Immature natural killer cell (primary cell): Measurements from ENCODE around the gene MBNL2. TPM values are rescaled to one million over a fixed set of nuclear protein-coding genes. Genes with fewer than 3 reads are reported as not detected.
A peak's percentile ranks its signal among the peaks of the same experiment; 100 is the strongest.

ENCODE experiments used
- DNase-seq, 3 donors: peaks; one replicate each; pipeline ENCODE4 v3.0.0; 2022; ENCODE audit warnings: mixed read lengths in 1 of 3
- H3K27ac Mint-ChIP-seq, 6 donors: one replicate each; pipeline ENCODE4 v1.8.0; 2020; ENCODE audit warnings: mixed read lengths in 6 of 6, mild to moderate bottlenecking in 5 of 6, inconsistent platforms in 4 of 6, moderate library complexity in 3 of 6
- H3K27me3 Mint-ChIP-seq, 3 donors: one replicate each; pipeline ENCODE4 v1.8.0; 2020 to 2021; ENCODE audit warnings: low read depth in 3 of 3, mild to moderate bottlenecking in 3 of 3, mixed read lengths in 3 of 3, moderate library complexity in 3 of 3, inconsistent platforms in 1 of 3
- H3K36me3 Mint-ChIP-seq, 3 donors: one replicate each; pipeline ENCODE4 v1.8.0; 2020; ENCODE audit warnings: mixed read lengths in 3 of 3, inconsistent platforms in 2 of 3, mild to moderate bottlenecking in 2 of 3
- H3K4me1 Mint-ChIP-seq, 2 donors: one replicate each; pipeline ENCODE4 v1.8.0; 2020; ENCODE audit warnings: inconsistent platforms in 2 of 2, mild to moderate bottlenecking in 2 of 2, mixed read lengths in 2 of 2, moderate library complexity in 1 of 2
- H3K4me3 Mint-ChIP-seq, 5 donors: one replicate each; pipeline ENCODE4 v1.8.0; 2020; ENCODE audit warnings: mild to moderate bottlenecking in 5 of 5, mixed read lengths in 5 of 5, inconsistent platforms in 3 of 5, moderate library complexity in 3 of 5
- H3K9me3 Mint-ChIP-seq, 6 donors: one replicate each; pipeline ENCODE4 v1.8.0; 2020; ENCODE audit warnings: mild to moderate bottlenecking in 6 of 6, mixed read lengths in 6 of 6, inconsistent platforms in 4 of 6, moderate library complexity in 3 of 6
- polyA plus RNA-seq, 3 donors: library from polyadenylated mRNA; unstranded; fragments of 300-500 nt; fragmentation: Illumina TruSeq; gene quantifications; one replicate each; pipeline ENCODE4 v1.2.3, GENCODE V29; 2021

Gene MBNL2
- polyA plus RNA-seq, 3 donors from 2014 or later: 11.7 to 19.4 (median 18.6) TPM

GRCh38 chr13:97255515-97256021 is 33.4 kb downstream of the MBNL2 start:
- Mint-ChIP-seq H3K27me3 (no peaks in the 10 kb centered on the region), H3K9me3 (no peaks in the 10 kb centered on the region), H3K4me1 (peaks cover 54 to 60% of the 10 kb centered on the region in 2 donors), H3K27ac (no peak overlapping the region), H3K36me3 (no peaks in the 10 kb centered on the region), H3K4me3 (no peak overlapping the region)
- DNase-seq: no peak

GRCh38 chr13:97256343-97256783 is 34.2 kb downstream of the MBNL2 start:
- Mint-ChIP-seq H3K27me3 (peaks cover 0 to 2% (median 0%) of the 10 kb centered on the region in 3 donors), H3K9me3 (no peaks in the 10 kb centered on the region), H3K36me3 (no peaks in the 10 kb centered on the region), H3K4me1 (peaks cover 58 to 61% of the 10 kb centered on the region in 2 donors), H3K4me3 (no peak overlapping the region), H3K27ac (no peak overlapping the region)
- DNase-seq: no peak

- no peaks in the 10 kb centered on the region for H3K9me3 Mint-ChIP-seq
- no peaks in the 10 kb centered on the region for H3K36me3 Mint-ChIP-seq
- H3K27ac Mint-ChIP-seq: peak overlapping the region in 3 of 6 donors; percentile 30 to 82 (median 41)
- peaks cover 0 to 2% (median 2%) of the 10 kb centered on the region in 3 donors for H3K27me3 Mint-ChIP-seq
- no peak for DNase-seq
- peak overlapping the region in 2 of 5 donors; percentile 36 to 54 for H3K4me3 Mint-ChIP-seq
- H3K4me1 Mint-ChIP-seq: peaks cover 67 to 71% of the 10 kb centered on the region in 2 donors
These were observed 35.2 kb downstream of the MBNL2 start for GRCh38 chr13:97257228-97257755.

GRCh38 chr13:97257800-97258799 is 36.0 kb downstream of the MBNL2 start:
- Mint-ChIP-seq H3K36me3 (no peaks in the 10 kb centered on the region), H3K27me3 (peaks cover 0 to 2% (median 2%) of the 10 kb centered on the region in 3 donors), H3K27ac (peak overlapping the region in 4 of 6 donors; percentile 11 to 82 (median 36)), H3K4me1 (peaks cover 72 to 79% of the 10 kb centered on the region in 2 donors), H3K4me3 (peak overlapping the region in 2 of 5 donors; percentile 24 to 60), H3K9me3 (no peaks in the 10 kb centered on the region)
- peak in 1 of 3 donors; percentile 18 for DNase-seq

GRCh38 chr13:97258801-97259200 is 36.7 kb downstream of the MBNL2 start:
- no peak overlapping the region for H3K4me3 Mint-ChIP-seq
- peaks cover 76 to 83% of the 10 kb centered on the region in 2 donors for H3K4me1 Mint-ChIP-seq
- H3K36me3 Mint-ChIP-seq: no peaks in the 10 kb centered on the region
- no peak for DNase-seq
- peaks cover 0 to 2% (median 2%) of the 10 kb centered on the region in 3 donors for H3K27me3 Mint-ChIP-seq
- peak overlapping the region in 1 of 6 donors; percentile 11 for H3K27ac Mint-ChIP-seq
- no peaks in the 10 kb centered on the region for H3K9me3 Mint-ChIP-seq

- Mint-ChIP-seq H3K36me3 (no peaks in the 10 kb centered on the region), H3K27me3 (peaks cover 0 to 2% (median 2%) of the 10 kb centered on the region in 3 donors), H3K9me3 (no peaks in the 10 kb centered on the region), H3K27ac (peak overlapping the region in 3 of 6 donors; percentile 17 to 84 (median 69)), H3K4me1 (peaks cover 76 to 85% of the 10 kb centered on the region in 2 donors), H3K4me3 (peak overlapping the region in 1 of 5 donors; percentile 12)
- no peak for DNase-seq
These were observed 37.3 kb downstream of the MBNL2 start for GRCh38 chr13:97259410-97259797.

- no peak for DNase-seq
- Mint-ChIP-seq H3K9me3 (no peaks in the 10 kb centered on the region), H3K27me3 (peaks cover 0 to 2% (median 2%) of the 10 kb centered on the region in 3 donors), H3K27ac (peak overlapping the region; percentile 13 to 84 (median 52)), H3K4me3 (peak overlapping the region in 2 of 5 donors; percentile 11 to 46), H3K4me1 (peaks cover 76 to 89% of the 10 kb centered on the region in 2 donors), H3K36me3 (no peaks in the 10 kb centered on the region)
These were observed 37.9 kb downstream of the MBNL2 start for GRCh38 chr13:97259798-97260714.

GRCh38 chr13:97261254-97262005 is 39.3 kb downstream of the MBNL2 start:
- peak; percentile 34 to 45 (median 41) for DNase-seq
- no peaks in the 10 kb centered on the region for H3K36me3 Mint-ChIP-seq
- H3K9me3 Mint-ChIP-seq: no peaks in the 10 kb centered on the region
- peak overlapping the region; percentile 68 to 94 (median 84) for H3K27ac Mint-ChIP-seq
- H3K4me3 Mint-ChIP-seq: peak overlapping the region; percentile 34 to 74 (median 62)
- H3K27me3 Mint-ChIP-seq: peaks cover 0 to 2% (median 2%) of the 10 kb centered on the region in 3 donors
- H3K4me1 Mint-ChIP-seq: peaks cover 67 to 83% of the 10 kb centered on the region in 2 donors

GRCh38 chr13:97262058-97262457 is 39.9 kb downstream of the MBNL2 start:
- Mint-ChIP-seq H3K36me3 (no peaks in the 10 kb centered on the region), H3K27ac (peak overlapping the region; percentile 68 to 94 (median 81)), H3K9me3 (no peaks in the 10 kb centered on the region), H3K4me3 (peak overlapping the region; percentile 34 to 74 (median 62)), H3K4me1 (peaks cover 61 to 76% of the 10 kb centered on the region in 2 donors), H3K27me3 (peaks cover 0 to 2% (median 2%) of the 10 kb centered on the region in 3 donors)
- peak; percentile 33 to 39 (median 33) for DNase-seq

GRCh38 chr13:97263160-97263559 is 41.0 kb downstream of the MBNL2 start:
- peak overlapping the region; percentile 20 to 82 (median 57) for H3K27ac Mint-ChIP-seq

GRCh38 chr13:97264663-97265062 is 42.5 kb downstream of the MBNL2 start:
- Mint-ChIP-seq H3K9me3 (no peaks in the 10 kb centered on the region), H3K4me1 (peaks cover 42 to 60% of the 10 kb centered on the region in 2 donors), H3K27me3 (peaks cover 0 to 2% (median 2%) of the 10 kb centered on the region in 3 donors), H3K4me3 (no peak overlapping the region), H3K27ac (peak overlapping the region in 1 of 6 donors; percentile 13), H3K36me3 (peaks cover 0 to 5% (median 0%) of the 10 kb centered on the region in 3 donors)
- DNase-seq: no peak

More at GRCh38 chr13:97263160-97263559, 41.0 kb downstream of the MBNL2 start:
- Mint-ChIP-seq H3K27me3 (peaks cover 0 to 2% (median 2%) of the 10 kb centered on the region in 3 donors), H3K4me1 (peaks cover 50 to 65% of the 10 kb centered on the region in 2 donors), H3K36me3 (no peaks in the 10 kb centered on the region), H3K4me3 (peak overlapping the region in 4 of 5 donors; percentile 2 to 31 (median 28)), H3K9me3 (no peaks in the 10 kb centered on the region)
- DNase-seq: no peak

- Mint-ChIP-seq H3K36me3 (peaks cover 0 to 5% (median 0%) of the 10 kb centered on the region in 3 donors), H3K4me1 (peaks cover 28 to 55% of the 10 kb centered on the region in 2 donors), H3K27ac (no peak overlapping the region), H3K9me3 (no peaks in the 10 kb centered on the region), H3K27me3 (peaks cover 0 to 2% (median 0%) of the 10 kb centered on the region in 3 donors), H3K4me3 (no peak overlapping the region)
- no peak for DNase-seq
These were observed 44.2 kb downstream of the MBNL2 start for GRCh38 chr13:97266332-97266731.
